Sigmoid colon (tissue), 7 donors: Measurements from ENCODE around the gene SGSM2. TPM values are rescaled to one million over a fixed set of nuclear protein-coding genes. Genes with fewer than 3 reads are reported as not detected.

Source experiments
- DNase-seq: peaks from one replicate; pipeline ENCODE4 v3.0.0-alpha.2; 2019
- H3K27ac ChIP-seq, 4 donors: fragments of 200-600 bp; sonication (generic); one replicate each; pipeline ENCODE4 v1.5.1; 2016 to 2019; ENCODE audit warnings: mild to moderate bottlenecking in 1 of 4
- H3K27me3 ChIP-seq, 3 donors: fragments of 200-600 bp; sonication (generic); one replicate each; pipeline ENCODE4 v1.5.1; 2019; ENCODE audit warnings: mild to moderate bottlenecking in 1 of 3
- H3K36me3 ChIP-seq, 4 donors: fragments of 200-600 bp; sonication (generic); one replicate each; pipeline ENCODE4 v1.5.1; 2016 to 2019
- H3K4me1 ChIP-seq, 4 donors: fragments of 200-600 bp; sonication (generic); one replicate each; pipeline ENCODE4 v1.5.1; 2017 to 2019
- H3K4me3 ChIP-seq, 4 donors: fragments of 200-600 bp; sonication (generic); one replicate each; pipeline ENCODE4 v1.5.1; 2017 to 2019; ENCODE audit warnings: mild to moderate bottlenecking in 2 of 4, moderate library complexity in 1 of 4
- H3K9me3 ChIP-seq, 4 donors: fragments of 200-600 bp in 3 of 4; sonication (generic) in 3 of 4; one replicate each; pipeline versions ENCODE4 v1.5.1 to v1.6.1; 2013 to 2019
- CTCF ChIP-seq, 4 experiments: fragments of 450-650 bp in 3 of 4; fragments of 200-600 bp in 1 of 4; IDR thresholded peaks; one replicate each; pipeline ENCODE4 v1.5.1; 2016 to 2019; ENCODE audit warnings: antibody characterized with exemption in 4 of 4, mild to moderate bottlenecking in 3 of 4, moderate library complexity in 2 of 4
- EP300 ChIP-seq, 4 donors: sonication (generic); formaldehyde crosslinking; IDR thresholded peaks; one replicate each; pipeline ENCODE4 v1.6.1; 2017; ENCODE audit warnings: antibody characterized with exemption in 4 of 4
- POLR2A ChIP-seq, 2 donors: fragments of 450-650 bp; IDR thresholded peaks; one replicate each; pipeline ENCODE4 v1.6.1; 2016; ENCODE audit warnings: antibody characterized with exemption in 2 of 2, mild to moderate bottlenecking in 2 of 2, moderate library complexity in 2 of 2
- POLR2AphosphoS5 ChIP-seq, 4 donors: sonication (generic); formaldehyde crosslinking; IDR thresholded peaks; one replicate each; pipeline ENCODE4 v1.6.1; 2017; ENCODE audit warnings: antibody characterized with exemption in 4 of 4
- WGBS, 2 donors: extraction: QIAGEN DNeasy Blood & Tissue Kit; methylation state at CpG; one replicate each; pipeline ENCODE4 v1.1.7; 2013; 5-methylcytosine and 5-hydroxymethylcytosine counted together
- intact Hi-C: fragments of 100-400 bp; cut with DNase I; formaldehyde crosslinking; loops from one replicate; pipeline ENCODE4 v1.15.1; 2023
- polyA plus RNA-seq, 3 donors: library from polyadenylated mRNA; stranded (reverse); fragments of 200-250 nt; gene quantifications; one replicate each; pipeline ENCODE4 v1.2.3, GENCODE V29; 2013
- total RNA-seq, 4 donors: library from RNA; depleted of rRNA; stranded (reverse); fragments of >200 nt; gene quantifications; one replicate each; pipeline ENCODE4 v1.1.0, GENCODE V29; 2016
- donor health status: healthy with polysubstance abuse.
- donor health status: Bipolar disorder and iron deficiency.
- donor health status: healthy.

Gene SGSM2
- total and polyA plus RNA-seq, 7 donors, result 6.2 to 79.8 (median 43.9) TPM

- 1% methylated on average over 82 of the region's 82 CpGs for WGBS, 2 donors
- Histone ChIP-seq H3K4me3 (peak overlapping the region; percentile 71 to 94 (median 89)), H3K36me3 (no peaks in the 10 kb centered on the region), H3K4me1 (peaks cover 6 to 73% (median 64%) of the 10 kb centered on the region in 4 donors), H3K27me3 (no peaks in the 10 kb centered on the region), H3K9me3 (no peaks in the 10 kb centered on the region), H3K27ac (peak overlapping the region; percentile 97 to 100 (median 98))
- no peak for TF ChIP-seq CTCF (IDR thresholded peaks at IDR 0.05)
- peak; percentile 86 to 97 for TF ChIP-seq POLR2A (IDR thresholded peaks at IDR 0.05)
- peak; percentile 93 to 97 (median 97) for TF ChIP-seq POLR2AphosphoS5 (IDR thresholded peaks at IDR 0.05)
- peak in 2 of 4 donors; percentile 73 to 92 for TF ChIP-seq EP300 (IDR thresholded peaks at IDR 0.05)
- intact Hi-C loops, result no loop called here
- DNase-seq, result peak; percentile 99
Observed at GRCh38 chr17:2399572-2400473, 62.5 kb downstream of the SGSM2 start.

GRCh38 chr17:2400474-2400866 lies 63.2 kb downstream of the SGSM2 start:
- H3K27me3 ChIP-seq, result no peaks in the 10 kb centered on the region
- no peak for TF ChIP-seq EP300 (IDR thresholded peaks at IDR 0.05)
- no peak for TF ChIP-seq POLR2A (IDR thresholded peaks at IDR 0.05)
- TF ChIP-seq CTCF (IDR thresholded peaks at IDR 0.05), result no peak
- TF ChIP-seq POLR2AphosphoS5 (IDR thresholded peaks at IDR 0.05), result no peak
- peaks cover 6 to 73% (median 64%) of the 10 kb centered on the region in 4 donors for H3K4me1 ChIP-seq
- peak overlapping the region; percentile 71 to 94 (median 89) for H3K4me3 ChIP-seq
- peak; percentile 83 for DNase-seq
- no peaks in the 10 kb centered on the region for H3K9me3 ChIP-seq
- intact Hi-C loops, result no loop called here
- WGBS, 2 donors, result 0% methylated on average over 43 of the region's 43 CpGs
- no peaks in the 10 kb centered on the region for H3K36me3 ChIP-seq
- H3K27ac ChIP-seq, result peak overlapping the region; percentile 97 to 100 (median 98)

- Histone ChIP-seq H3K27me3 (no peaks in the 10 kb centered on the region), H3K36me3 (no peaks in the 10 kb centered on the region), H3K4me1 (peaks cover 6 to 73% (median 64%) of the 10 kb centered on the region in 4 donors), H3K4me3 (peak within 1 kb of the TSS; percentile 71 to 94 (median 89)), H3K27ac (peak within 1 kb of the TSS; percentile 97 to 100 (median 98)), H3K9me3 (no peaks in the 10 kb centered on the region)
- 1% methylated on average over 51 of the region's 51 CpGs for WGBS, 2 donors
- intact Hi-C loops, result loop anchor here (1.0 kb wide), 1 partner anchor 8 kb away; no protein-coding TSS in a partner anchor
- DNase-seq, result peak; percentile 98
- TF ChIP-seq CTCF (IDR thresholded peaks at IDR 0.05) (no peak), EP300 (IDR thresholded peaks at IDR 0.05) (peak in 1 of 4 donors; percentile 16), POLR2AphosphoS5 (IDR thresholded peaks at IDR 0.05) (peak; percentile 75 to 95 (median 88))
Observed at GRCh38 chr17:2400877-2401425, 63.6 kb downstream of the SGSM2 start, which contains the start of gene MNT. Gene MNT, minus strand, starts transcription at chr17:2401060. Its CDS starts 348 bp downstream, at chr17:2400712.

GRCh38 chr17:2401426-2402221 lies 64.3 kb downstream of the SGSM2 start:
- peaks cover 4 to 73% (median 64%) of the 10 kb centered on the region in 4 donors for H3K4me1 ChIP-seq
- no peaks in the 10 kb centered on the region for H3K27me3 ChIP-seq
- H3K4me3 ChIP-seq, result peak overlapping the region; percentile 71 to 94 (median 89)
- intact Hi-C loops, result loop anchor here (1.0 kb wide), 1 partner anchor 8 kb away; no protein-coding TSS in a partner anchor
- peak overlapping the region; percentile 97 to 100 (median 98) for H3K27ac ChIP-seq
- peak; percentile 64 to 89 (median 84) for TF ChIP-seq POLR2AphosphoS5 (IDR thresholded peaks at IDR 0.05)
- TF ChIP-seq CTCF (IDR thresholded peaks at IDR 0.05), result no peak
- peak in 2 of 4 donors; percentile 76 to 78 for TF ChIP-seq EP300 (IDR thresholded peaks at IDR 0.05)
- no peaks in the 10 kb centered on the region for H3K36me3 ChIP-seq
- peak; percentile 100 for DNase-seq
- WGBS, 2 donors, result 0% methylated on average over 72 of the region's 72 CpGs
- no peaks in the 10 kb centered on the region for H3K9me3 ChIP-seq
